Lung (tissue), 12 donors: Measurements from ENCODE around the gene OOSP1. TPM values are rescaled to one million over a fixed set of nuclear protein-coding genes. Genes with fewer than 3 reads are reported as not detected.

Experiments used
- ATAC-seq: fragments of 200-7000 bp; cut with Tn5 transposase; one replicate; pipeline ENCODE4 v1.9.1; 2020; ENCODE audit warnings: moderate number of reproducible peaks; ENCODE audit not compliant: insufficient read depth, low FRiP score
- DNase-seq, 3 donors: peaks; one replicate each; pipeline ENCODE4 v3.0.0-alpha.2; 2013 to 2017
- H3K27ac ChIP-seq, 2 donors: one replicate each; pipeline ENCODE4 v1.5.1; 2013; ENCODE audit warnings: mild to moderate bottlenecking in 2 of 2, moderate library complexity in 2 of 2, control low read depth in 1 of 2, inconsistent platforms in 1 of 2, low read depth in 1 of 2, low read length in 1 of 2
- H3K27me3 ChIP-seq, 3 donors: one replicate each; pipeline ENCODE4 v1.5.1; 2013; ENCODE audit warnings: low read length in 2 of 3; ENCODE audit not compliant: control insufficient read depth in 3 of 3, insufficient read depth in 3 of 3
- H3K36me3 ChIP-seq, 4 donors: one replicate each; pipeline ENCODE4 v1.5.1; 2013; ENCODE audit warnings: low read length in 4 of 4, mild to moderate bottlenecking in 1 of 4, moderate library complexity in 1 of 4; ENCODE audit not compliant: control insufficient read depth in 4 of 4, insufficient read depth in 4 of 4
- H3K4me1 ChIP-seq, 5 donors: one replicate each; pipeline ENCODE4 v1.5.1; 2013; ENCODE audit warnings: low read length in 5 of 5, mild to moderate bottlenecking in 2 of 5, moderate library complexity in 1 of 5; ENCODE audit not compliant: control insufficient read depth in 5 of 5, insufficient read depth in 5 of 5
- H3K4me3 ChIP-seq: one replicate; pipeline ENCODE4 v1.5.1; 2013; ENCODE audit warnings: mild to moderate bottlenecking, control low read depth, moderate library complexity
- H3K9ac ChIP-seq, 2 donors: one replicate each; pipeline ENCODE4 v1.5.1; 2013; ENCODE audit warnings: low read length in 2 of 2, control low read depth in 1 of 2; ENCODE audit not compliant: insufficient read depth in 1 of 2
- H3K9me3 ChIP-seq, 4 donors: one replicate each; pipeline ENCODE4 v1.5.1; 2013; ENCODE audit warnings: low read length in 3 of 4, mild to moderate bottlenecking in 1 of 4, moderate library complexity in 1 of 4; ENCODE audit not compliant: control insufficient read depth in 4 of 4, insufficient read depth in 3 of 4
- CTCF ChIP-seq: IDR thresholded peaks from 2 replicates; pipeline ENCODE4 v1.5.1; 2012; ENCODE audit warnings: mild to moderate bottlenecking; ENCODE audit errors: control extremely low read depth, extremely low read depth
- WGBS, 2 donors: extraction: QIAGEN DNeasy Blood & Tissue Kit; methylation state at CpG; one replicate each; pipeline ENCODE4 v1.1.7; 2013; 5-methylcytosine and 5-hydroxymethylcytosine counted together
- polyA plus RNA-seq, 2 donors: library from polyadenylated mRNA; stranded (reverse); fragments of 200-250 nt; gene quantifications; one replicate each; pipeline ENCODE4 v1.2.1, GENCODE V29; 2013
- total RNA-seq, 2 donors: library from RNA; depleted of rRNA in 1 of 2; stranded (reverse); fragments of >200 nt in 1 of 2; gene quantifications; one replicate each; pipeline ENCODE4 v1.2.1, GENCODE V29; 2014 to 2021
- donor health status: control.
- donor health status: control.
- donor health status: Bipolar disorder and iron deficiency.
- donor health status: healthy.
- donor health status: DM: yes; HTN: yes; CAD: no.

OOSP1 gene
- total and polyA plus RNA-seq, 4 donors = not detected

- Histone ChIP-seq H3K27ac (no peak overlapping the region), H3K36me3 (no peaks in the 10 kb centered on the region), H3K27me3 (no peaks in the 10 kb centered on the region), H3K4me3 (no peak overlapping the region), H3K9me3 (peaks cover 0 to 6% (median 0%) of the 10 kb centered on the region in 4 donors), H3K4me1 (no peaks in the 10 kb centered on the region), H3K9ac (no peak overlapping the region)
- no peak for TF ChIP-seq CTCF
- 79 to 90% methylated on average over 4 of the region's 4 CpGs for WGBS, 2 donors
- no peak for DNase-seq
- ATAC-seq = no peak
Measured at GRCh38 chr11:59941091-59941490, 2.9 kb downstream of the OOSP1 start.

GRCh38 chr11:59943997-59944714 lies 5.9 kb downstream of the OOSP1 start:
- no peak for TF ChIP-seq CTCF
- Histone ChIP-seq H3K9ac (no peak overlapping the region), H3K9me3 (peaks cover 0 to 8% (median 0%) of the 10 kb centered on the region in 4 donors), H3K4me1 (no peaks in the 10 kb centered on the region), H3K36me3 (no peaks in the 10 kb centered on the region), H3K27me3 (no peaks in the 10 kb centered on the region), H3K4me3 (no peak overlapping the region), H3K27ac (no peak overlapping the region)
- WGBS, 2 donors = 94 to 96% methylated on average over 3 of the region's 3 CpGs
- DNase-seq = no peak
- no peak for ATAC-seq

GRCh38 chr11:59944720-59945119 lies 6.5 kb downstream of the OOSP1 start:
- Histone ChIP-seq H3K4me1 (no peaks in the 10 kb centered on the region), H3K9me3 (peaks cover 0 to 8% (median 0%) of the 10 kb centered on the region in 4 donors), H3K27ac (no peak overlapping the region), H3K36me3 (no peaks in the 10 kb centered on the region), H3K9ac (no peak overlapping the region), H3K27me3 (no peaks in the 10 kb centered on the region), H3K4me3 (no peak overlapping the region)
- DNase-seq = peak in 1 of 3 donors; percentile 1
- no peak for TF ChIP-seq CTCF
- 60 to 81% methylated on average over 2 of the region's 2 CpGs for WGBS, 2 donors
- no peak for ATAC-seq
